B cell (primary cell): ENCODE data around the gene GRM2. TPM values are rescaled to one million over a fixed set of nuclear protein-coding genes. Genes with fewer than 3 reads are reported as not detected.

Source experiments
- ATAC-seq: fragments of 200-7000 bp; cut with Tn5 transposase; one replicate; pipeline ENCODE4 v1.10.0; 2021; ENCODE audit warnings: low read depth, mild to moderate bottlenecking, moderate number of reproducible peaks, moderate library complexity
- CTCF ChIA-PET: fragments of 350-600 bp; sonication (Branson Sonifier 250); formaldehyde crosslinking; loops from one replicate; lab custom pipeline; 2021; ENCODE audit warnings: antibody characterized with exemption, inconsistent platforms; lab: Charles Lee
- POLR2A ChIA-PET: fragments of 350-600 bp; sonication (Branson Sonifier 250); formaldehyde crosslinking; loops from one replicate; lab custom pipeline; 2021; ENCODE audit warnings: antibody characterized with exemption; lab: Charles Lee
- DNase-seq: peaks from one replicate; pipeline ENCODE4 v3.0.0; 2013
- H2AFZ ChIP-seq: 2 replicates; pipeline ENCODE4 v1.6.1; 2012; ENCODE audit warnings: mild to moderate bottlenecking, low read depth, low read length; ENCODE audit not compliant: insufficient read depth, poor library complexity, severe bottlenecking
- H3K27ac ChIP-seq, 2 donors: 1 replicate in 1 of 2; 2 replicates in 1 of 2; pipeline ENCODE4 v1.5.1; 2012 to 2013; ENCODE audit warnings: low read length in 2 of 2, mild to moderate bottlenecking in 2 of 2, moderate library complexity in 1 of 2
- H3K27me3 ChIP-seq, 4 experiments: fragments of 200-600 bp in 1 of 4; sonication (generic) in 1 of 4; replicated peaks in 1 of 4; 1 replicate in 2 of 4; 2 replicates in 2 of 4; pipeline versions ENCODE4 v1.6.1 to v1.7.0; 2013 to 2016; ENCODE audit warnings: low read length in 3 of 4, mild to moderate bottlenecking in 2 of 4, mixed read lengths in 1 of 4, moderate library complexity in 1 of 4; ENCODE audit not compliant: insufficient read depth in 4 of 4, control insufficient read depth in 3 of 4; ENCODE audit errors: control extremely low read depth in 1 of 4
- H3K36me3 ChIP-seq, 2 experiments: replicated peaks in 1 of 2; 1 replicate in 1 of 2; 2 replicates in 1 of 2; pipeline versions ENCODE4 v1.6.1 to v1.7.1; 2013; ENCODE audit warnings: low read length in 1 of 2; ENCODE audit not compliant: insufficient read depth in 2 of 2, control insufficient read depth in 1 of 2; ENCODE audit errors: control extremely low read depth in 1 of 2, extremely low read depth in 1 of 2
- H3K4me1 ChIP-seq, 2 donors: fragments of 200-600 bp in 1 of 2; sonication (generic) in 1 of 2; 1 replicate in 1 of 2; 2 replicates in 1 of 2; pipeline versions ENCODE4 v1.5.1 to v1.6.1; 2013 to 2017; ENCODE audit warnings: low read length in 2 of 2; ENCODE audit not compliant: control insufficient read depth in 2 of 2, insufficient read depth in 2 of 2
- H3K4me2 ChIP-seq: replicated peaks from 2 replicates; pipeline ENCODE3; 2012; ENCODE audit warnings: mild to moderate bottlenecking, low read depth, low read length; ENCODE audit not compliant: poor library complexity, severe bottlenecking
- H3K4me3 ChIP-seq, 5 experiments: fragments of 200-600 bp in 1 of 5; sonication (generic) in 1 of 5; 1 replicate in 3 of 5; 2 replicates in 2 of 5; pipeline versions ENCODE4 v1.5.1 to v1.7.0; 2011 to 2016; ENCODE audit warnings: low read length in 4 of 5, mild to moderate bottlenecking in 4 of 5, low read depth in 2 of 5, control low read depth in 1 of 5, moderate library complexity in 1 of 5; ENCODE audit not compliant: insufficient read depth in 1 of 5; ENCODE audit errors: control extremely low read depth in 1 of 5, extremely low read depth in 1 of 5
- H3K79me2 ChIP-seq: fragments of 200-600 bp; sonication (generic); one replicate; pipeline ENCODE4 v1.6.0; 2016; ENCODE audit warnings: low read length; ENCODE audit not compliant: control insufficient read depth, insufficient read depth
- H3K9ac ChIP-seq: fragments of 200-600 bp; sonication (generic); 2 replicates; pipeline ENCODE4 v1.6.1; 2017; ENCODE audit warnings: mild to moderate bottlenecking, low read length, moderate library complexity
- H3K9me3 ChIP-seq, 3 donors: one replicate each; pipeline versions ENCODE4 v1.6.1 to v1.7.1; 2013; ENCODE audit warnings: low read length in 2 of 3; ENCODE audit not compliant: control insufficient read depth in 2 of 3, insufficient read depth in 1 of 3; ENCODE audit errors: control extremely low read depth in 1 of 3
- H4K20me1 ChIP-seq: 2 replicates; pipeline ENCODE4 v1.6.0; 2012; ENCODE audit warnings: mild to moderate bottlenecking, low read length; ENCODE audit not compliant: insufficient read depth, control insufficient read depth, poor library complexity, severe bottlenecking
- H3K27ac Mint-ChIP-seq: one replicate; pipeline ENCODE4 v1.8.0; 2021; ENCODE audit warnings: mixed read lengths
- H3K27me3 Mint-ChIP-seq: one replicate; pipeline ENCODE4 v1.8.0; 2021; ENCODE audit warnings: mixed read lengths
- H3K4me1 Mint-ChIP-seq: one replicate; pipeline ENCODE4 v1.8.0; 2021; ENCODE audit warnings: mixed read lengths
- H3K4me3 Mint-ChIP-seq: one replicate; pipeline ENCODE4 v1.8.0; 2021; ENCODE audit warnings: mixed read lengths
- H3K9me3 Mint-ChIP-seq: one replicate; pipeline ENCODE4 v1.8.0; 2022; ENCODE audit warnings: mixed read lengths; ENCODE audit not compliant: insufficient read depth
- CTCF ChIP-seq: fragments of 200-600 bp; IDR thresholded peaks from one replicate; pipeline ENCODE4 v1.8.0; 2022; ENCODE audit warnings: antibody characterized with exemption, mild to moderate bottlenecking
- EZH2 ChIP-seq: IDR thresholded peaks from 2 replicates; pipeline ENCODE4 v1.6.1; 2012; ENCODE audit warnings: borderline replicate concordance, low read depth, mild to moderate bottlenecking, moderate library complexity, low read length; ENCODE audit not compliant: insufficient read depth, poor library complexity, severe bottlenecking
- WGBS: methylation state at CpG from one replicate; pipeline ENCODE4 v1.1.5; 2013; ENCODE audit warnings: missing lambda C conversion rate; ENCODE audit not compliant: insufficient coverage; 5-methylcytosine and 5-hydroxymethylcytosine counted together
- intact Hi-C: fragments of 100-400 bp; cut with micrococcal nuclease; formaldehyde crosslinking; loops from one replicate; pipeline ENCODE4 v1.10.0; 2022
- polyA plus RNA-seq: library from polyadenylated mRNA; depleted of rRNA; stranded (reverse); fragments of >200 nt; gene quantifications from 2 replicates; pipeline ENCODE4 v1.2.3, GENCODE V29; 2012
- total RNA-seq, 2 donors: library from RNA; stranded (reverse); fragments of 120-200 nt in 1 of 2; gene quantifications; 1 replicate in 1 of 2; 2 replicates in 1 of 2; pipeline versions ENCODE4 v1.2.3 to v1.2.4, GENCODE V29; 2013 to 2022

The GRM2 gene
- total and polyA plus RNA-seq, 2 donors (not counting 1 experiment from before 2014, with no cell fraction given): 0.86 to 2.8 TPM

GRCh38 chr3:51719410-51720025, 12.7 kb downstream of the GRM2 start:
- Histone ChIP-seq H3K4me3 (no peak overlapping the region), H3K9me3 (no peaks in the 10 kb centered on the region), H3K4me1 (peaks cover 9 to 11% of the 10 kb centered on the region in 2 donors), H4K20me1 (no peaks in the 10 kb centered on the region), H2AFZ (no peak overlapping the region), H3K27ac (no peak overlapping the region), H3K27me3 (no peaks in the 10 kb centered on the region), H3K9ac (no peak overlapping the region), H3K79me2 (no peaks in the 10 kb centered on the region), H3K36me3 (no peaks in the 10 kb centered on the region), H3K4me2 (no peak overlapping the region)
- ChIA-PET CTCF (interaction anchor here (0.9 kb wide), 1 partner anchor 218 kb away, joined by 3 read pairs; no protein-coding TSS in a partner anchor), POLR2A (no interaction called here)
- 62% methylated on average over 3 of the region's 5 CpGs for WGBS
- Mint-ChIP-seq H3K4me1 (peaks cover 7% of the 10 kb centered on the region), H3K4me3 (no peak overlapping the region), H3K27me3 (peaks cover 3% of the 10 kb centered on the region), H3K27ac (no peak overlapping the region), H3K9me3 (no peaks in the 10 kb centered on the region)
- no peak for DNase-seq
- intact Hi-C loops: no loop called here
- TF ChIP-seq EZH2 (no peak), CTCF (no peak)
- no peak for ATAC-seq

- no peak overlapping the region for H3K4me3 Mint-ChIP-seq
- H3K27me3 Mint-ChIP-seq: peaks cover 3% of the 10 kb centered on the region
- DNase-seq (no peak), ATAC-seq (no peak)
- no peak overlapping the region for H2AFZ ChIP-seq
- peaks cover 7% of the 10 kb centered on the region for H3K4me1 Mint-ChIP-seq
- H3K4me3 ChIP-seq: no peak overlapping the region
- intact Hi-C loops: no loop called here
- TF ChIP-seq EZH2 (no peak), CTCF (no peak)
- CTCF ChIA-PET: no interaction called here
- no peak overlapping the region for H3K4me2 ChIP-seq
- H3K9me3 Mint-ChIP-seq: no peaks in the 10 kb centered on the region
- no peak overlapping the region for H3K27ac ChIP-seq
- no peak overlapping the region for H3K9ac ChIP-seq
- no peaks in the 10 kb centered on the region for H3K79me2 ChIP-seq
- H4K20me1 ChIP-seq: no peaks in the 10 kb centered on the region
- no peak overlapping the region for H3K27ac Mint-ChIP-seq
- H3K36me3 ChIP-seq: no peaks in the 10 kb centered on the region
- POLR2A ChIA-PET: no interaction called here
- peaks cover 9 to 11% of the 10 kb centered on the region in 2 donors for H3K4me1 ChIP-seq
- no peaks in the 10 kb centered on the region for H3K9me3 ChIP-seq
- no peaks in the 10 kb centered on the region for H3K27me3 ChIP-seq
- whole genome bisulfite sequencing: 96% methylated on average over 11 of the region's 12 CpGs
Measured at GRCh38 chr3:51720292-51721061, 13.6 kb downstream of the GRM2 start.
